ENCODE results near the gene SPRTN.
A peak's percentile ranks its signal among the peaks of the same experiment; 100 is the strongest.

The SPRTN gene

DNA sequence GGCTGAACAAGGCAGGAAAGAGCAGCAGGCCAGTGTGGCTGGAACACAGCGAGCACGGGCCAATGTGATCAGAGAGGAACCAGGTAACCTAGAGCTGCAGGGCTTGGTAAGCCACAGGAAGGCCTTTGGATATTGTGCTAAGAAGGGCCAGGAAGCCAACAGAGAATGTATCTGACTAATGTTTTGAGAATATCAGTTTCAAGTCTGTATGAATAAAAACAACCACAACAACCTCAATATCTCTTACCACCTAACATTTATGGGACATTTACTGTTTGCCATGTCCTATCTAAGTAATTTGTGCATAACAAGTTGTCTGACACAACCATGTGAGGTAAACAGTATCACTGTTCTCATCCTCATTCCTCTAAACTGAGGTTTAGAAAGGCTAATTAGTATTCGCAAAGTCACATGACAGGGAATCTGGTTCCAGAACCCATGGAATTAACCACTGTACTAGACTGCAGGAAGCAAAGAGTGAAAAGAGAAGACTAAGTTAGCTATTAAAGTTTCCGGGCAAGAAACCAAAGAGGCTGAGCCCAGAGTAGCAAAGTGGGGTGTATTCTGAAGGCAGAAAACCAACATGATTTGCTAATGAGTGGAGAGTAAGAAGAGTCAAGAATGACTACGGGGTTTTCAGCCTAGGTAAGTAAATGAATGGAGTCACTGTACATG is 38.9 kb downstream of the SPRTN start:
- no peak for DNase-seq (ENCODE audit: low spot score)

DNA sequence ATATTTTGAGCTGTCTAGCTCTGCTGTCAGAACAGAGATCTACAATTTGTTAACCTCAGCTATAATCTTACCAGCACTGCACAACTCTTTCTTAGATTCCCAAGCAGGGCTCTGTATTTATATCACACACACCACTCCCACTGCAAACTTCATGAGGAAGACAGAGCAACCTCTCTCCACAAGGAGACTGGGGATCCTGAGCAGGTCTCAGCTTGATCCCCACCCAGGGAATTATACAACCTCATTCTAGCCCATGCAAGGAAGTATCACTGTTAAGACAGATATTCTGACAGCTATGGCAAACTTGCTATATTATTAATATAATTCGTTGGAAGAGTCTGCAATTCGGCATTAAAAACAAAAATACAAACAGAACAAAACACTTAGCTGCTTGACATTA is 43.6 kb downstream of the SPRTN start:
- no peak for DNase-seq (ENCODE audit: low spot score)

DNA sequence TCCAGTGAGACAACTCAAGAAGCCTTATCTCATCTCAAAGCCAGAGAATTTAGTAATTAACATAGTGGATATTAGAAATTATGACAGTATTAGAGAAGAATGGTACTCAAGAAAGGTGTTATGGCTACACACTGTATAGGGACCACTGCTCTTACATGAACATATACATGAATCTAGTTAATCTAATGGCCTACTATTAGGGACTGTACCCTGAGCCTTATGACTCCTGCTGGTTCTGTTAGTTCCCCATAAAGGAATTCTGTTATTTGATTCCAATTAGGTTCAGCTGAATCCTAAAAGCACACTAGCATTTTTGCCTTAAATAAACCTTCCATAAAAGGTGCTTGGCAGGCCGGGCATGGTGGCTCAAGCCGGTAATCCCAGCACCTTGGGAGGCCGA is 44.3 kb downstream of the SPRTN start:
- DNase-seq (ENCODE audit: low spot score): no peak

DNA sequence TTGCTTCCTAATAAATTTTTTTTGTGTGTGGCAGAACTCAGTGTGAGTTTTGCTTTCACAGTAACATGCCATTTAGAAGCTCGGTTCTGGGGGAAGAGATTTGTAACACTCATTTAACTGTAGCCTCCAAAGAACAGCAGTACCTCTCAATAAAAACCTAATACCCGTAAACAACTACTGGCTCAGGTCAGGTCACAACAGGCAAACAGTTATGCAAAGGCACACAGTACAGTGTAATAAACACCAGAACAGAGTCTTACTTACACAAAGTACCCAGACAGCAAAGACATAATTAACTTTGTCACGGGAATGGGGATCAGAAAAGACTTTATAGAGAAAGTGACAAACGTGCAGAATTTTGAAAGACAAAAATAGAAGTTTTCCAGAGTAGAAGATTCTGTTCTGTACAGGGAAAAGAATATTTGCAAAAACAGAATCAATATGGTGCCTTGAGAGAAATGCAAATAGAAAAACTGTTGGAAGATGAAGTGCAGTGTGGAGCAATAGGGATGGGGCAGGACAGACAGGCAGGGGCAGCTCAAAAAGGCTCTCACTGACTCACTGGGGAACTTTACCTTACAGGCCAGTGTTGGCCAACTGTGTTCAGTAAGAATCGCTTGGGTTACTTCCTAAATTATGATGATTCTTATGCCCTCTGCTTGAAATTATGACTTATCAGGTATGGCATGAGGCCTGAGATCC is 45.2 kb downstream of the SPRTN start:
- peak; percentile 40 for DNase-seq (ENCODE audit: low spot score)

DNA sequence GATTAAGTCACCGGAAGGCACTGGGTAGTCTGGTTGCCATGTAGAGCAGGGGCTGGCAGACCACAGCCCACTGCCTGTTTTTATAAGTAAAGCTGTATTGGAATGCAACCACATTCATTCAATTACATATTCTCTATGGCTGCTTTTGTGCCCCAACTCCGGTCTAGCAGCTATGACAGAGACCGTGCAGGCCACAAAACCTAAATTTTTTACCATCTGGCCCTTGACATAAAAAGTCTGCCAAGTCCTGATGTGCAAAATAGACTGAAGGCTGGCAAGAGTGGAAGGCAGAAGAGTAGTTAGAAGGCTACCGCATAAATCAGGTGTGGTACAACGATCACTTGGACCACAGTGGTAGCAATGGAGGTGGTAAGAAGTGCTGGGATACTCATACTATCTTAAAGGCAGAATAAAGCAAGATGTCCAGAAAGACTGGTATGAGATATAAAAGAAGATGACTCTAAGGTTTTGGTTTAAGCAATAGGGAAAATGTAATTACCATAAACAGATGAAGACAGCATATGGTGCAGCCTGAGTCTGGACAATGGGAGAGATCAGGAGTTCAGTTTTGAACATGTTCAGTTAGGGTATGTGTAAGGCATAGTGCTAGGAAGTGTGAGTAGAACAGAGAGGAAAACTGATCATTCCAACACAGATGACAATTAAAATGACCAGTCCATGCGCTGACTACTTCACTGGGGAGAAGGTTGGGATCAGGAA is 46.8 kb downstream of the SPRTN start:
- DNase-seq (ENCODE audit: low spot score): no peak

DNA sequence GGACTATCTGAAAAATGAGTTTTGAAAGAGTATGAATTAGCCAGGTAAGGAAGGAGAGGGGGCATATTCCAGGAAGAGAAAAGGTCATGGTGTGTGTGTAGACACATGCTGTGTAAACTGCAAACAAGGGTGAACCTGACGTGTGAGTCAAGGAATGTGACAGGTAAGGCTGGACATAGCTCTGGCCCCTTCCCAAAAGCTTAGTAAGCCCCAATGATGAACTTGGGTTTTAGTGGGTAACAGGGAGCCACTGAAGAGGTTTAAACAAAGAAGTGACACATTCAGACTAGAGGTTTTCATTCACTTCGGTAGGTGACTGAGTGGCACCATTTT is 47.3 kb downstream of the SPRTN start:
- DNase-seq (ENCODE audit: low spot score): peak; percentile 27

DNA sequence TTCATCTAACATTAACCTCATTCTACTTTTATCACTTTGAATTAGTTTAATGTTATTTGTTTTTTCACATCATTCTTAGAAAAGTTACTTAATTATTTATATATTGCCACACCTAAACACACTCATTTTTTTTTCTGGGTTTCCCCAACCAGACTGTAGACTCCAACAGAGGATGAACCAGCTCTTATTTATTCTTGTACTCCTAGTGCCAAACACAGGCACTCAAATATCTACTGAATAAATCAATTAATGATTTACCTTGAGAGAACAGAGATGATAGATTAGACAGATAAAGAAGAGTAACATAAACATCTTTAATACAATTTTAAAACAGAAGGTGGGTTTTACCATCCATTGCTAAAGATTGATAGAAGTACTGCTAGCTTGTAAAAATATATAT is 48.4 kb downstream of the SPRTN start:
- DNase-seq (ENCODE audit: low spot score): no peak

DNA sequence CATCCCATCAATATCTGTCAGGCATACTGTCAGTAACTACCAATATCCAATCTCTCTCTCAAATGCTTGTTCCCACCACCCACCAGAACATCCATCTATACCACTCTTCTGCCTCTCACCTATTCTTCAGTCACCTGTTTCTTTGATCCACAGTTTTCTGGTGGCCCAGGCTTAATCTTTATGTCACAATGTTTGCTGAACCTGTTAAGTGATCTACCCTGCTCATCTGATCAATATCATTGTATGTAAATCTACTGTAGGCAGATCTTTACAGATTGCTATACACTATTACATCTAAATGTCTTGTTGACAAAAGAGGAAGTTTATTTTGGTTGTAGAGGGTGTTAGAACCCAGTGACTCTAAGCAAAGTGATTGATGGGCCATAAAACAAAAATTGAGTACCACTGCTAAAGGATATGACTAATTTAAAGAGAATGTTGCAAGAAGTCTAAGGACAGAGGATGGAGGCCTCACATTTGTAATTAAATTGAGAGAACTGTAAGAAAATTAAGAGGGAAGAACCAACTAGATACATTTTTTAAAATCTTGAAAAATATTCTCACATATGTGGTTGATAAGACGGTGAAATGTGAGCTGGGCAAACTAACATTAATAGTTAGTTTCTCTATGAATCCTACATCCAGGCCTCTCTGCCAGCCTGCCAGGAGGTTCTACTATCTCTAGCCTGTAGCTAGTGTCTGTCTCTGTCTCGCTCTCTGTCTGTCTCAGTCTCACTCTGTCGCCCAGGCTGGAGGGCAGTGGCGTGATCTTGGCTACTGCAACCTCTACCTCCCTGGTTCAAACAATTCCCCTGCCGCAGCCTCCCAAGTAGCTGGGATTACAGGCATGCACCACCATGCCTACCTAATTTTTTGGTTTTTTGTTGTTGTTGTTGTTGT is 49.9 kb downstream of the SPRTN start:
- no peak for DNase-seq (ENCODE audit: low spot score)

DNA sequence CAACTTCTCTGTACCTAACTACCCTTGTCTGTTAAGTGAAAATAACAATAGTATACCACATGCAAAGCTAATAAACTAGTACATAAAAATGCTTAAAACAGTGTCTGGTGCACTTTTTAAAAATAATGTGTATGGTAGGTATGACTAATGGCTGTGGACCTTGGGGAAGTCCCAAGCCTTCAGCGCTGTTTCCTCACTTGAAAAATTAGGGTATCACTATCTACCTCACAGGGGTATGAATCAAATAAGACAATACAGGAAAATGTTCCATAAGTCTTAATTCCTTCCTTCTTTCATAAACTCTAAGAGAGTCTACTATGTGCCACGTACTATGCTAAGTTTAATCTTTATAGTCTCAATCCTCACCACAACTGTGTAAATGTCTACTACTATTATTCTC is 52.0 kb downstream of the SPRTN start:
- no peak for DNase-seq (ENCODE audit: low spot score)

DNA sequence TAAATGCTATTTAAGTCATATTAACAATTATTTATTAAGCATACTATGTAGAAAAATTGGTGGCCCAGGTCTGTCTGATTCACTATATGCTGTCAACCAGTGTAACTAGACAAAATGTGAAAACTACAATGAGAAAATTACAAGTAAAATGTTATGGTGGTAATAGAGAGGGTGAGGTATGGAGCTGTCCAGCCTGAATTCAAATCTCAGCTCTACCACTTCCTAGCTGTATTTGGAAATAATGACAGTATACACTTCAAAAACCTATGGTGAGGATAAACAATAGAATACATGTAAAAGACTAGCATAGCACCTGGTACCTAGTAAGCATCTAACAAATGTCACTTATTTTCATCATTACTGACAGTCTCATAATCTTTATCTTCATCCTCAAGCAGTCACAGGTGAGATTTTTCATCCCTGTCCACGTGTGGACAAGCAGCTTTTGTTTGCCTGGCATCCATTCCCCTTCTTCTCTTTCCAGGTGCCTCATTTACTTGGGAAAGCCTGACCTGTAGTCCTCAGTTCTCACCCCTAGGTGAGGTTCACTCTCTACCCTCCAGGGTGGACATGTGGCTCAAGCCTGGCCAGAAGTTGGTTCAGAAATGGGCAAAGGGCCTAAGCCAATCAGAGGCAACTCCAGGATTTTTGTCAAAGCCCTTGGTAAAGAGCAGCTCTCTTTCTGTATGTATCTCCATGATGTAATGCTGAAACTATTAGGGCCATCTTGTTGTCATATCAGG is 54.5 kb downstream of the SPRTN start:
- no peak for DNase-seq (ENCODE audit: low spot score)

DNA sequence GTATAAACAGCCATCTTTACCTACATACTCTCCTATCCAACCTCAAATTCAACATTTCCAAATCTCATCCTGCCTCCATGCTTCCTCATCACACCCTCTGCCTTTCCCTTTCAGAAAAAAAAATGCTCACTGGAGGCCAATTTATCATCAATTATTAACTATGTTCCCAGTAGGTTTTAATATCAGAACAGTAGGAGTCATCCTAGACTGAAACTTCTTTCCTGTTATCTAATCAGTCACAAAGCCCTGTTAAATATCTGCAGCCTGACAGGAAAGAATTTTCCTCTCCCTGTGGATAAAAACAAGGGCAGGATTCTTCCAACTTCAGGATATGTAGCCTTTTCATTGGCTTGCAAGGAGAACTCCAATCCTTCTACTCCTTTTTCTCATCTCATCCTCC is 55.6 kb downstream of the SPRTN start:
- DNase-seq (ENCODE audit: low spot score): no peak

DNA sequence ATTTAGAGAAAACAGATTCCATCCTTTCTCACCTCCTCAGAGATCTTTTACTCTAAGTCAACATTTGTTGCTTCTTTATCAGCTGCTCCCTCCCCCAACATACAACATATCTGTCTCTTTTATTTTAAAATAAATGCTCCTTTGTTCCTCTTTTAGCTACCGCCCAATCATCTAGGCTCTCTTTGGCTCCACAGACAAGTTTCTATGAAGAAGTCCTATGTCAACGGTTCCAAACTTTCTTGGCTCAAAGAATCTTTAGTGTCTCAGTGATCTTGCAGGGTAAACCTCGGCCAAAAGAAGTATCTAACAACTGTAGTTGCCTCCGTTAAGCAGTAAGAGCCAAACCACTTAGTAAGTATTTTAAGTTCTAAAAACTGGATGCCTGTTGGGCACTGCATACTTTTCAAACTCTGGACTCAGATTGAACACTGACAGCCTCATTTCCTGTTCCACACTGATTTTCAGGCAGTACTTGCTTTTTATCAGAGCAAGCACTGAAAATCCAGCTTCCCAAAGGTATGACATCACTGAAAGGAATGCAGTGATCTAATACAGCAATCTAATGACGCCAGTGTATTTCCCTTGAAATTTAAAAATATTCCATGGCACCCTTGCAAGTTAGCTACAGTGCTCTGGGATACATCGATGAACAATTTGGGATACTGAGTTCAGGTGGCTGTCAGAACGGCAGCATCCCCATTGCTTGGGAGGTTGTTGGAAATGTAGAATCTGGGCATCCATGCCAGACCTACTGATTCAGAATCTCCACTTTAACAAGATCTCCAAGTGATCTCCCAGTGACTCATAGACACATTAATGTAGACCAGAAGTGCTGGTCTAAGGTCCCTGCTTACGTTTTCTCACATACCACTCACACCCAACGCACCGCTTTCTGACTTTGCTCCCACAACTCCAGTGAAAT is 57.2 kb downstream of the SPRTN start:
- no peak for DNase-seq (ENCODE audit: low spot score)

DNA sequence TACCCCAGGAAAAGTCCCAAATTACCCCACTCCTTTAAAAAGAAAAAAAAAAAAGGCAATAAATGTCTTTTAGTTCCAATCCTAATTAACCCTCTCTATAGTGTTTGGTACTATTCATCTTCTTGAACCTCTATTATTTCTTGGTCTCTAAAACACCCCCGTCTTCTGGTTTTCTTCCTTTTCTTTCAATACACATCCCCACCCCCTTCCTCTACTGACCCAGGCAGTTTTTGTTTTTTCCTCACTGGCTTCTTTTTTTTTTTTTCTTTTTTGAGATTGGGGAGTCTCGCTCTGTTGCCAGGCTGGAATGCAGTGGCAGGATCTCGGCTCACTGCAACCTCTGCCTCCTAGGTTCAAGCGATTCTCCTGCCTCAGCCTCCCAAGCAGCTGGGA is 57.9 kb downstream of the SPRTN start:
- DNase-seq (ENCODE audit: low spot score): no peak

DNA sequence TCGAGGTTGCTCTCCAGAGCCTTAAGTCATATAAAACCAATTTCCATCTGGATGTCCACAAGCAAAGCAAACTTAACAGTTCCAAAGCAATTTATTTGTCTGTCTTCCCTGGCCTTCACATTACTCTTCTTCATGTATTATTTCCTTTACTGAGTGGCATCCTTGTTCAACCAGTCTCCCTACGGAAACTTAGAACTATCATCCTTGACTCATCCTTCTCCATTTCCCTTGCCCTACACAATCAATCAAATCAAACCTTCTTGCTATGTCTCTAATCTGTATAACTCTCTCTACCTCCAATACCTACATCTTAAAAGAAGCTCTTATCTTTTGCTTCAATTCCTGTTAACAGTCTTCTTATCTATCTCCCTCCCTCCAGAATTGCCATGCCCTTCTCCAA is 58.5 kb downstream of the SPRTN start:
- DNase-seq (ENCODE audit: low spot score): no peak

DNA sequence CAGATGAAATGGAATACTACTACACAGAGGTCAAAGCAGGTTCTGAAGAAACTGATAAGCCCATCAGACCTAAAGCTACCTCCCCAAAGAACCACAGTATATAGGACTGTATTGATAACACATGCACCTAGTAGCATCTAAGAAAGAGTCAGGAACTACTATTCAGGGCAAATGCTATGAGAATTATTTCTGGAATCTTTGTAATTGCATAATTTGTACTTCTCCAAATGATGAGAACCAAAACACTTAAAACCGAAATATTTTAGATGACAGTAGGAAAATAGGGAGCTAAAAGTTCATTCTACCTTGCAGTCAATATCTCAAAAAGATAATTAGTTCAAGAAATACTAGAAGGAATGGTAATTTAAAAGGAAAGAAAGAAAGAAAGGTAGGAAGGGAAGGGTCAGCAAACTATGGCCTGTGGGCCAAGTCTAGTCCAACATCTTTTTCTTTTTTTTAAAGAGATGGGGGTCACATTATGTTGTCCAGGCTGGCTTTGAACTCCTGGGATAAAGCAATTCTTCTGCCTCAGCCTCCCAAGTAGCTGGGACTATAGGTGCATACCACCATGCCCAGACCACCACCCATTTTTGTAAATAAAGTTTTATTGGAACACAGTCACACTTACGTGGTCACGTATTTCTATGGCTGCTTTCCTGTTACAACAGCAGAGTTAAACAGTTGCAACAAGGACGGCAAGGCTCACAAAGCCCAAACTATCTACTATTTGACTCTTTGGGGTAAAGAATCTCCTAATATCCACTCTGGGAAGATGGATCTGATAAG is 60.0 kb downstream of the SPRTN start:
- DNase-seq (ENCODE audit: low spot score): no peak

DNA sequence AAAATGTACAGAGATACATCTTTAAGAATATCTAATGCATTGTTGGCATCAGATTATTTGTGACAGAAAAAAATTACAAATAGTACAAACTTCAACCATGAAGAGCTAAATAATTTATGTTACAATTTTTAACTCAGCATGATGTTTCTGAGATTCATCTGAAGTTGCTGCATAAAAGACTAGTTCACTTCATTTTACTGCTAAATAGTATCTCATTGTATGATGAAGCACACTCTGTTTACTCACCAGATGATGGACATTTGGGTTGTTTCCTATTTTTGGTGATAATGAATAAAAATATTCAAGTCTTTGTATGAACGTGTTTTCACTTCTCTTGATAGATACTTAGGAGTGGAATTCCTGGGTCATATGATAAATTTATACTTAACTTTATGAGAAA is 63.4 kb downstream of the SPRTN start:
- no peak for DNase-seq (ENCODE audit: low spot score)

DNA sequence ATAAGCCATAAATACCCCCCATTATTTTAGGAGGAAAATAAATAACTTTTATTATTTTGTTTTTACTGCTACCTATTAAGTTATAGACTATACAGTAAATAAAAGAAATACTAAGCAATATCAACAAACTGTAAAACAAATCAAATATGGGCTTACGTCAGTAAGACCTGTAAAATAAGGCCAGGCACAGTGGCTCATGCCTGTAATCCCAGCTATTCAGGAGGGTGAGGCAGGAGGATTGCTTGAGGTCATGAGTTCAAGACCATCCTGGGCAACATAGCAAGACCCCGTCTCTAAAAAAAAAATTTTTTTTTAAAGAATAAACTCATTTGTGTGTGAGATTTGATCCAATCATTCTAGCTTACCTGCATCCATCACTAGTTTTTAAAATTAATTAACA is 66.2 kb downstream of the SPRTN start:
- no peak for DNase-seq (ENCODE audit: low spot score)

All from HuH-7.5 (cell line).